NCI-H748 (cell line): ENCODE measurements around the gene CYP11A1.
A peak's percentile ranks its signal among the peaks of the same experiment; 100 is the strongest.
"Not testable (repeated sequence)": the region's sequence is repeated elsewhere in the genome, so short reads cannot be mapped to it uniquely, and the experiment has no call there.

Experiments
- DNase-seq: peaks from one replicate; lab custom pipeline; 2025; ENCODE audit not compliant: unreplicated experiment; lab: John Stamatoyannopoulos, UW

CYP11A1 gene

GRCh38 chr15:74376226-74376625 is 8.8 kb upstream of the CYP11A1 start:
- no peak for DNase-seq

GRCh38 chr15:74375303-74375693 is 7.9 kb upstream of the CYP11A1 start:
- DNase-seq, result peak; percentile 78

GRCh38 chr15:74374648-74375302 is 7.3 kb upstream of the CYP11A1 start:
- no peak for DNase-seq

GRCh38 chr15:74373731-74374647 is 6.5 kb upstream of the CYP11A1 start:
- DNase-seq, result peak; percentile 91

- no peak for DNase-seq
These were observed 5.7 kb upstream of the CYP11A1 start for GRCh38 chr15:74373056-74373650.

- no peak for DNase-seq
These were observed 3.0 kb upstream of the CYP11A1 start for GRCh38 chr15:74370471-74370870.

GRCh38 chr15:74369756-74370155 is 2.3 kb upstream of the CYP11A1 start:
- no peak for DNase-seq

GRCh38 chr15:74369084-74369745 is 1.8 kb upstream of the CYP11A1 start:
- DNase-seq, result no peak

GRCh38 chr15:74368121-74368520 is 675 bp upstream of the CYP11A1 start:
- no peak for DNase-seq

GRCh38 chr15:74365598-74366445 is 1.6 kb downstream of the CYP11A1 start:
- no peak for DNase-seq

GRCh38 chr15:74364936-74365597 is 2.4 kb downstream of the CYP11A1 start:
- DNase-seq, result no peak

GRCh38 chr15:74362482-74362881 is 5.0 kb downstream of the CYP11A1 start:
- DNase-seq, result no peak

GRCh38 chr15:74360855-74361254 is 6.6 kb downstream of the CYP11A1 start:
- DNase-seq, result not testable (repeated sequence)

- DNase-seq, result not testable (repeated sequence)
These were observed 8.1 kb downstream of the CYP11A1 start for GRCh38 chr15:74359376-74359775.

GRCh38 chr15:74357514-74357913 is 9.9 kb downstream of the CYP11A1 start:
- not testable (repeated sequence) for DNase-seq

- DNase-seq, result not testable (repeated sequence)
These were observed 11.4 kb downstream of the CYP11A1 start for GRCh38 chr15:74356050-74356449.

- DNase-seq, result not testable (repeated sequence)
These were observed 13.5 kb downstream of the CYP11A1 start for GRCh38 chr15:74353992-74354391.

- DNase-seq, result no peak
These were observed 15.0 kb downstream of the CYP11A1 start for GRCh38 chr15:74352393-74352910.

GRCh38 chr15:74351670-74352069 is 15.8 kb downstream of the CYP11A1 start:
- no peak for DNase-seq
